Colonic mucosa (tissue), 4 donors: ENCODE measurements around the gene GLCE. TPM values are rescaled to one million over a fixed set of nuclear protein-coding genes. Genes with fewer than 3 reads are reported as not detected.

ENCODE experiments used
- DNase-seq: peaks from one replicate; pipeline ENCODE4 v3.0.0-alpha.2; 2020
- H3K27ac ChIP-seq: fragments of 200-600 bp; one replicate; pipeline ENCODE4 v1.8.0; 2021
- H3K27me3 ChIP-seq: fragments of 200-600 bp; one replicate; pipeline ENCODE4 v1.8.0; 2021
- H3K36me3 ChIP-seq: fragments of 200-600 bp; one replicate; pipeline ENCODE4 v1.8.0; 2021
- H3K4me1 ChIP-seq: fragments of 200-600 bp; one replicate; pipeline ENCODE4 v1.8.0; 2021; ENCODE audit warnings: mild to moderate bottlenecking
- H3K4me3 ChIP-seq: fragments of 200-600 bp; one replicate; pipeline ENCODE4 v1.8.0; 2021
- H3K9ac ChIP-seq, 2 donors: one replicate each; pipeline ENCODE4 v1.7.0; 2013; ENCODE audit warnings: control low read depth in 2 of 2, low read depth in 2 of 2, low read length in 2 of 2
- H3K9me3 ChIP-seq: fragments of 200-600 bp; one replicate; pipeline ENCODE4 v1.8.0; 2021
- intact Hi-C: fragments of 100-400 bp; cut with DNase I; formaldehyde crosslinking; loops from one replicate; pipeline ENCODE4 v1.14.1; 2022
- total RNA-seq, 2 donors: library from RNA; stranded (reverse); fragmentation: NEBNext Ultra II Directional in 1 of 2; extraction: Animal tissue kit (Norgen Biotek cat#: 25700) in 1 of 2; gene quantifications; one replicate each; pipeline ENCODE4 v1.2.1, GENCODE V29; 2021
- TF ChIP-seq, protein P1 (sequence below): fragments of 200-600 bp; IDR thresholded peaks from one replicate; pipeline ENCODE4 v1.8.0; 2022; ENCODE audit warnings: antibody characterized with exemption, mild to moderate bottlenecking
- donor health status: healthy.
- donor health status: DM: no; HTN: no; CAD: no.
- donor health status: DM: no; HTN: no; CAD: no.

Gene GLCE
- total RNA-seq, 2 donors from 2014 or later, result 28.0 to 61.1 TPM

DNA sequence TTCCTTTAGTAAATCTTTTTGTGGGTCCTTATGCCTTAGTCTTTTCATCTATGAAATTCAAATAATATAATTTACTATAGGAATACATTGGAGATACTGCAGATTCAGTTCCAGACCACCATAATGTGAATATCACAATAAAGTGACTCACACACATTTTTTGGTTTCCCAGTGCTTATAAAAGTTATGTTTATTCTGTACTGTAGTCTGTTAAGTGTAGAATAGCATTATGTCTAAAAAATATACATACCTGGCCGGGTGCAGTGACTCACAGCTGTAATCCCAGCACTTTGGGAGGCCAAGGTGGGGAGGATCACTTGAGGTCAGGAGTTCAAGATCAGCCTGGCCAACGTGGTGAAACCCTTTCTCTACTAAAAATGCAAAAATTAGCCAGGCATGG is 84.4 kb downstream of the GLCE start:
- intact Hi-C loops, result no loop called here
- DNase-seq, result no peak
- H3K4me3 ChIP-seq, result no peak overlapping the region
- no peaks in the 10 kb centered on the region for H3K36me3 ChIP-seq
- H3K9me3 ChIP-seq, result no peaks in the 10 kb centered on the region
- no peaks in the 10 kb centered on the region for H3K27me3 ChIP-seq
- no peaks in the 10 kb centered on the region for H3K4me1 ChIP-seq
- TF ChIP-seq, protein P1, sequence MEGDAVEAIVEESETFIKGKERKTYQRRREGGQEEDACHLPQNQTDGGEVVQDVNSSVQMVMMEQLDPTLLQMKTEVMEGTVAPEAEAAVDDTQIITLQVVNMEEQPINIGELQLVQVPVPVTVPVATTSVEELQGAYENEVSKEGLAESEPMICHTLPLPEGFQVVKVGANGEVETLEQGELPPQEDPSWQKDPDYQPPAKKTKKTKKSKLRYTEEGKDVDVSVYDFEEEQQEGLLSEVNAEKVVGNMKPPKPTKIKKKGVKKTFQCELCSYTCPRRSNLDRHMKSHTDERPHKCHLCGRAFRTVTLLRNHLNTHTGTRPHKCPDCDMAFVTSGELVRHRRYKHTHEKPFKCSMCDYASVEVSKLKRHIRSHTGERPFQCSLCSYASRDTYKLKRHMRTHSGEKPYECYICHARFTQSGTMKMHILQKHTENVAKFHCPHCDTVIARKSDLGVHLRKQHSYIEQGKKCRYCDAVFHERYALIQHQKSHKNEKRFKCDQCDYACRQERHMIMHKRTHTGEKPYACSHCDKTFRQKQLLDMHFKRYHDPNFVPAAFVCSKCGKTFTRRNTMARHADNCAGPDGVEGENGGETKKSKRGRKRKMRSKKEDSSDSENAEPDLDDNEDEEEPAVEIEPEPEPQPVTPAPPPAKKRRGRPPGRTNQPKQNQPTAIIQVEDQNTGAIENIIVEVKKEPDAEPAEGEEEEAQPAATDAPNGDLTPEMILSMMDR, result no peak
- no peak overlapping the region for H3K9ac ChIP-seq
- H3K27ac ChIP-seq, result no peak overlapping the region

DNA sequence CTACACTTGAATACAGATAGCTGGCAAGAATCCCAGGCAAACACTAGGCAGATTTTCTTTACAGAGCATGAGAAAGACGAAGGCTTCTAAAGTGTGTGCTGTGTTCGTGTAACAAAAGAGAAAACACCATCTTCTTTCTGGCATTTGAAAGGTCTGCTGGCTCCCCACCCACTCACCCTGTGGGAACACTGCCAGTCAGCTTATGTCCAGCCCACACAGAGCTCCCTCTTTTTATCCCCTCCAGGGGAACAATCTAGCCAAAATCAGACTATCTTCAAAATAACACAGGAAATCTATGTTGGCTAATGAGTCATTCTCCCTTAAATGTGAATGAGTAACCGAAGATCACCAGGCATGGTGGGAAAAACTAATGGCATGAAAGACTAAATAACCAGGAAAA is 92.7 kb downstream of the GLCE start:
- Histone ChIP-seq H3K9ac (no peak overlapping the region), H3K4me1 (no peaks in the 10 kb centered on the region), H3K4me3 (no peak overlapping the region), H3K9me3 (no peaks in the 10 kb centered on the region), H3K27me3 (no peaks in the 10 kb centered on the region), H3K27ac (no peak overlapping the region), H3K36me3 (no peaks in the 10 kb centered on the region)
- intact Hi-C loops, result no loop called here
- TF ChIP-seq, protein P1, result no peak
- DNase-seq, result no peak

DNA sequence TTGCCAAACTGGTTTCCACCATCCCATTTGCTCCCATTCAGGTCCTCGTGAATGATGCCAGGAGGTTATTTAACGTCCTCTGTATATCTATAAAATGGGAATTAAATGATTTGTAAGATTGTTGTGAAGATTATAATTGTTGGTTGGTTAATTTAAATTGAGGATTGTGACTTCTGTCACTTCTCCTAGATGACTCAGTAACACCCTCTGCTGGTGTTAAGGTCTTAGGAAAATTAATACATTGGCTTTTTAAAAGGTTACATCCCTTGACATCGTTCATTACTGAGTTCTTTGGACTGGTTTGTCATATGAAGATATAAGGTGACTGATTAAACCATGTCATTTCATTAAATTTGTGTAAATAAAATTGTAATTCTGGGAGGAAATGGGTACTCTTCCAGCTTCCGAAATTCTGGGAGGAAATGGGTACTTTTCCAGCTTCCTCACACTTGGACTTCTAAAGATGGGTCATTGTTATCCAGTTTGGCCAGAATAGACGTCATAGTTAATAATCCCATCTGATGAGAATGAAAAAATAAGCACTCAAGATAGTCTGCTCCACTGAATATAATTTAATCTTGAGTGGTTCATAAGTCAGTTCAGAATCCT is 105.0 kb downstream of the GLCE start:
- no peak overlapping the region for H3K27ac ChIP-seq
- H3K9me3 ChIP-seq, result no peaks in the 10 kb centered on the region
- H3K27me3 ChIP-seq, result no peaks in the 10 kb centered on the region
- no peak for DNase-seq
- no peaks in the 10 kb centered on the region for H3K36me3 ChIP-seq
- no peak overlapping the region for H3K4me3 ChIP-seq
- H3K9ac ChIP-seq, result no peak overlapping the region
- TF ChIP-seq, protein P1, result peak; percentile 52
- no peaks in the 10 kb centered on the region for H3K4me1 ChIP-seq
- intact Hi-C loops, result loop anchor here (2.0 to 10.0 kb wide), 2 partner anchors 129 to 205 kb away; no protein-coding TSS in a partner anchor

DNA sequence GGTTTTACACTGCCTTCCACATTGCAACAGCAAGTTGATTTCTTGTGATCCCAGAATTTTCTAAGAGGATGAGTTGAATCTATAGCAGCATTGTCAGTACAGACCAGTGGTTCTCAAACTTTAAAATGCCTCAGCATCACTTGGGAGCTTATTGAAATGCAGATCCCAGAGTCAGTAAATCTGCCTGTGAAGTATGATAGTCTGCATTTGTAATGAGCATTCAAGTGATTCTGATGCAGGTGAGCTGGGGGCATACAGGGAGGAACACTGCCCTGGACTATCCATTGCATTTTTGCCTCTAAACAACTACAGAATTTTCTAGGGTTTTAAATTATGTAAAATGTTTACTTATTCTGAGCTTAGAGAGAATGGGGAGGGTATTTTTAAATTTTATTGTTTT is 110.8 kb downstream of the GLCE start:
- Histone ChIP-seq H3K27me3 (no peaks in the 10 kb centered on the region), H3K9me3 (no peaks in the 10 kb centered on the region), H3K27ac (no peak overlapping the region), H3K36me3 (no peaks in the 10 kb centered on the region), H3K4me1 (no peaks in the 10 kb centered on the region), H3K9ac (no peak overlapping the region), H3K4me3 (no peak overlapping the region)
- DNase-seq, result no peak
- intact Hi-C loops, result no loop called here
- TF ChIP-seq, protein P1, result no peak

DNA sequence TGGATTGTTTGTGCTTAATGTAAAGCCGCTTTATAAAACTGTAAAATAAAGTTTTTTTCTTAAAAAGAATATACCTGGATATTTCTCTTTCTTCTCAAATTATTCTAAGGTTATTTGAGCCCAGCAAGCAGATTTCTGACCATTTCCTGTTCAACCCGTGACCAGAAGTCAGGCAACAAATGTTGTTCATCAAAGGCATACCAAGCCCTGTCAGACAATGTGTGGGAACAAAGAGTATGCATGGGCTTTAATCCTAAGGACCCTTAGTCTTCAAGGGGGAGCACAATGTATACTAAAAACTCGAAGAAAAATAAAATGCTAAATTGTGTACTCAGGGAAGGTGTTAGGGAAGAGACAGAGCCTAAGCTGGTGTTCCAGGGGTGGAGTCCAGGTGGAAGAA is 111.7 kb downstream of the GLCE start:
- no peak overlapping the region for H3K9ac ChIP-seq
- intact Hi-C loops, result no loop called here
- H3K36me3 ChIP-seq, result no peaks in the 10 kb centered on the region
- H3K27ac ChIP-seq, result no peak overlapping the region
- TF ChIP-seq, protein P1, result no peak
- no peaks in the 10 kb centered on the region for H3K4me1 ChIP-seq
- DNase-seq, result no peak
- no peaks in the 10 kb centered on the region for H3K27me3 ChIP-seq
- no peak overlapping the region for H3K4me3 ChIP-seq
- no peaks in the 10 kb centered on the region for H3K9me3 ChIP-seq
